ENCODE data around the gene ACTRT2. TPM values are rescaled to one million over a fixed set of nuclear protein-coding genes. Genes with fewer than 3 reads are reported as not detected.

ACTRT2 gene
- not detected in 5 replicates for total RNA-seq (2022; extraction: Qiagen RNA extraction; ENCODE audit: low read depth)

GRCh38 chr1:3021233-3021671, at the start of gene ACTRT2:
TSS of gene ACTRT2 (plus strand) at chr1:3021467. CDS start at chr1:3021687, 220 bp downstream.

GRCh38 chr1:3068564-3069431, 47.5 kb downstream of the ACTRT2 start, which contains the start of gene PRDM16:
TSS of gene PRDM16 (plus strand) at chr1:3069203. CDS start at chr1:3069260, 57 bp downstream.

Other genes starting within 250 kb of the ACTRT2 start
- 0.03 to 0.08 TPM (median 0.05 TPM) in 5 replicates for gene TTC34, start 219.8 kb upstream of the ACTRT2 start, total RNA-seq (2022; extraction: Qiagen RNA extraction; ENCODE audit: low read depth)
- 0.08 to 0.44 TPM (median 0.36 TPM) in 5 replicates for gene PRDM16, start 47.7 kb downstream of the ACTRT2 start, total RNA-seq (2022; extraction: Qiagen RNA extraction; ENCODE audit: low read depth)

All from A549 treated with CpdA at 1 μM for 4 hours (cell line).